Left renal cortex interstitium (tissue), 4 donors: ENCODE results near the gene H2AZ2. TPM values are rescaled to one million over a fixed set of nuclear protein-coding genes. Genes with fewer than 3 reads are reported as not detected.
A peak's percentile ranks its signal among the peaks of the same experiment; 100 is the strongest.

Source experiments
- DNase-seq, 4 donors: peaks; one replicate each; pipeline ENCODE4 v3.0.0-alpha.2; 2013; ENCODE audit warnings: low read depth in 4 of 4, low spot score in 2 of 4, missing footprints in 1 of 4
- polyA plus RNA-seq, 4 donors: library from polyadenylated mRNA; unstranded; fragments of 120-200 nt; gene quantifications; one replicate each; pipeline ENCODE4 v1.2.1, GENCODE V29; 2013; ENCODE audit not compliant: insufficient read length in 4 of 4

Gene H2AZ2
- polyA plus RNA-seq = 100 to 1,000 TPM; 226 to 259 (median 239) TPM

DNA sequence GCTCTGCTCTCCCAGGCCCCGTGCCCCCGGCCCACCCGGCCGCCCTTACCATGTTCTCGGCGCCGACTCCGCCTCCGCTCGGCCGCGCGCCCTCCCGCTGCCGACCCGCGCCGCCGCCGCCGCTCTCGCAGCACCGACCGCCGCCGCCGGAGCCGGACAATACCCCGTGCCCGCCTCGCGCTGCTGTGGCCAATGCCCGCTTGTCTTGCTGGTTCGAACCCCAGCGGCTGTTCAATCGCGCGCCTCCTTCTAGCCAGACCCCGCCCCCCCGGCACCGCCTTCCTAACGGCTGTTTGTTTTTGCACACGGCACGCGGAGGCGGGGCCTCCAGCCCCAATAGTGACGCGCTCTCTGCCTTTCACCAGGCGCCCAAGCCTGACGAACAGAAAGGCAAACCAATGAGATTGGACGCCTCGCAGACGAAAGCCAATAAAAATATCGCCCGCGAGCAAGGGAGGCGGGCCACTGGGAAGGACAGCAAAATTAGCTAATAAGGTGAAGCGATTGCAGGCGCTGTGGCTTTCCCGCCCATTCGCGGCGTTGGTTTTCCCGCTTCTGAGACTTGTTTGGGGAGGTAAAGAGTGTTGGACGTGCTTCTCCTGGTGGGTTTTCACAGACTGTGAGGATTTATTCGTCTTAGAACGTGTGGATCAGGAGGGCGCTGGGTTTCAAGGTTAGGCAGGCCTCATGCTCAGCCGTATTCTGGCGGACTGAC is at the start of gene H2AZ2:
Gene H2AZ2 (minus strand): TSS at position 168 of the 715 bp plus-strand sequence. CDS start 116 bp downstream, at position 52.
- DNase-seq = peak; percentile 97 to 100 (median 100)

GRCh38 chr7:44897309-44897708 is 49.4 kb upstream of the H2AZ2 start:
- DNase-seq = no peak

- DNase-seq = no peak
These were observed 47.1 kb upstream of the H2AZ2 start for GRCh38 chr7:44894888-44895580.

DNA sequence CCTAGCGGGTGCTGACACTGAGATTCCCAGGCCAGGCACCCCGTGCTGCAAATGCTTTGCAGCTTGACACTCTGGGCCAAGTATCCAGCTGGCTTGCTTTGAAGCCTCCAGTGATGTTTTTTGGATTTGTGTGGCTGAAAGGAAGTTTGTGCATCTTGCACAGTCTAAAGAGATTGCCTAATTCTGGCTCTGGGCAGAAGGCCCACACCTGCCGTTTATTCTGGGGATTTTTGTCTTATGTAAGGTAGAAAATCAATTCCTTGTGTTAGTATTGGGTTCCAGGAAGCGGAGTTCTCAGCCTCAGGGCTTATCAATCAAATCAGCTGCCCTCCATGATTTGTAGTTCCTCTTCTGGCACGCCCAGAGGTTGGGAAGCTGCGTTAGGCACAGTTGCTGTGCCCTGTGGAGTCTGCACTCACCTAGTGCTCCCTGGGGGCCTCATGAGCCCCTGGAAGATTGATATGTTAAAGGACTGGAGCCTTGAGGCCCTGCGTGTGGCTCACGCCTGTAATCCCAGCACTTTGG is 45.9 kb upstream of the H2AZ2 start:
- no peak for DNase-seq

DNA sequence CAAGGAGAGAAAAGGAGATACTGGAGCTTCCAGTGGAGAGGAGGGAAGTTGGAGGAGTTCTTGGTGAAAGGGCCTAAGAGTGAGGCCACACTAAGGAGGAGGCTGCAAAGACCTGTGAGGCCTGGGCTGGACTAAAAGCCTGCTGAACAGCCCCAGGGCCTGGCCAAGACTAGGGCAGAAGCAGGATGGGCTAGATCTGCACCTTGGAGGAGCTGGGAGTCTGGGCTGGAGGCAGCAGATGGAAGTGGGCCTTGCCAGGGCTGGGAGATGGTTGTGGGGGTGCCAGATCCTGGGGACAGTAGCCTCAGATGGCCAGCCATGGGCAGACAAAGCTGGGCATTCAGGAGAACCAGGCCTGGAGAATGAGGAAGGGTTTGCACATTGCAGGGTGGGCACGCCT is 43.9 kb upstream of the H2AZ2 start:
- no peak for DNase-seq

GRCh38 chr7:44891372-44891771 is 43.5 kb upstream of the H2AZ2 start:
- DNase-seq = no peak

- no peak for DNase-seq
These were observed 41.3 kb upstream of the H2AZ2 start for GRCh38 chr7:44889086-44889781.

GRCh38 chr7:44887293-44887692 is 39.4 kb upstream of the H2AZ2 start:
- DNase-seq = no peak

DNA sequence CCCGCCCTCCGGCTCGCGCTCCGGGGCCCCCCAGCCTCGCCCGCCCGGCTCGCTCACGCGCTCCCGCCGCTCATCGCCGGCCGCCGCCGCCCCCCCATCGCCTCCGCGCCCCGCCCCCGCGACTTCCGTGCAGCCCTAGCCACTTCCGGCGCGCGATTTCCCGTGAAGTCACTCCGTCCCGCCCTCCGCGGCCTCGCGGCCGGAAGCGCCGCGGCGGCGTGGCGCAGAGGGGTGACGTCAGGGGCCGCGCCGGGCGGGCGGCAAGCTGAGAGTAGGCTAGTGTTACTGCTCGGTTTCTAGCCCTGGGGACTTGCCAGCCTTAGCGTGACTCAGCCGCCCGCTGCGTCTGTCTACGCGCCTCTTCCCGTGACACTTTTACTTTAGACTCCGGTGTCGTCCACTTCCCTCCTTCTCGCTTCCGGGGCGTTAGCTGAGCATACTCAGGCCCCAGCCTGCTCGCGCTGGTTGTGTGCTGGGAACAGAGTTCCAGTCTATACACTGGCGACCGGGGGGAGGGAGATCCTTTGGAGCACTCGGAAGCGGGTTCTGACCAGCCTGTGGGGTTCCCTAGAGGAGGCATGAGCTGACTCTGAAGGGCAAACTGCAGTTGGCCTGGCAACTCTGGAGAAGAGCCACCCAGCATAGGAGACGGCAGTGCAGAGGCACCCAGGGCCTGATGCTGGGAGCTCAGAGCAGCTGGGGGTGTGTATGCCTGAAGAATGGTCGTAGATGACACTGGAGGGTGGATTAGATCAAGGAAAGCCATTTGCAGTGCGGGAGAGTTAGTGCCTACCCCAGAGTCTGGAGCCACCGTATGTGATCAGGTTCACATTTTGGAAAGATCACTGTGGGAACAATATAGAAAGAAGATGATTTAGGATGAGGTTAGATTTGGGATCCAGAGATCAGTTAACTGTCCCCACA is 37.8 kb upstream of the H2AZ2 start, which contains the start of gene PURB:
Gene PURB (minus strand): TSS at position 137 of the 924 bp plus-strand sequence. CDS start 182 bp downstream, outside the sequence.
- peak; percentile 75 to 89 (median 85) for DNase-seq

DNA sequence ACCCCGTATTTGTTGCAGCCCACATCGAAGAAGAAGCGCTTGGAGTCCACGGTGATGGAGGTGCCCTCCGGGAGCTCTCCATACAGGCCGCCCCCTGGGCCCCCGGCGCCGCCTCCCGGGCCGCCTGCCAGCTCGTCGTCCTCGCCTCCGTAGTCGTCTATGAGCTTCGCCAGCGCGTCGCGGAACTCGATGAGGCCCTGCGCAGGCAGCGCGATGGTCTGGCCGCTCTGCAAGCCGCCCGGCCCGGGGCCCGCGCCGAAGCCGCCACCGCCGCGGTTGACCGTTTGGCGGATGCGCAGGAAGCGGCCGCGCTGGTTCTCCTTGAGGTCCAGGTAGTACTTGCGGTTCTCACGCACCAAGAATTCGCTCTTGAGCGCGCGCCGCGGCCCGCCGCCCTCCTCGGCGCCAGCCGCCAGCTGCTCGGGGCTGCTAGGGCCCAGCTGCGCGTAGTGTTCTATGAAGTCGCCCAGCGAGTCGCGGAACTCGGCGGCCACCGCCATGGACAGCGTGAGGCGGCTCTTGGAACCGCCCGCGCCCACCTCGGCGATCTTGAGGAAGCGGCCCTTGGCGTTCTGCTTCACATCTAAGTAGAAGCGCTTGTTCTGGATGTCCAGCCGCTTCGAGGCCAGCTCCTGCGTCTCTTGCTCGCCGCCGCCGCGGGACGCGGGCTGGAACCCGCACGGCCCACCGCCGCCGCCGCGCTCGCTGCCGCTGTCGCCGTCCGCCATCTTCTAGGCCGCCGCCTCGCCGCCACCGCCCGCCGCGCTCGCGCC is 36.9 kb upstream of the H2AZ2 start:
- peak in 1 of 4 donors; percentile 46 for DNase-seq

DNA sequence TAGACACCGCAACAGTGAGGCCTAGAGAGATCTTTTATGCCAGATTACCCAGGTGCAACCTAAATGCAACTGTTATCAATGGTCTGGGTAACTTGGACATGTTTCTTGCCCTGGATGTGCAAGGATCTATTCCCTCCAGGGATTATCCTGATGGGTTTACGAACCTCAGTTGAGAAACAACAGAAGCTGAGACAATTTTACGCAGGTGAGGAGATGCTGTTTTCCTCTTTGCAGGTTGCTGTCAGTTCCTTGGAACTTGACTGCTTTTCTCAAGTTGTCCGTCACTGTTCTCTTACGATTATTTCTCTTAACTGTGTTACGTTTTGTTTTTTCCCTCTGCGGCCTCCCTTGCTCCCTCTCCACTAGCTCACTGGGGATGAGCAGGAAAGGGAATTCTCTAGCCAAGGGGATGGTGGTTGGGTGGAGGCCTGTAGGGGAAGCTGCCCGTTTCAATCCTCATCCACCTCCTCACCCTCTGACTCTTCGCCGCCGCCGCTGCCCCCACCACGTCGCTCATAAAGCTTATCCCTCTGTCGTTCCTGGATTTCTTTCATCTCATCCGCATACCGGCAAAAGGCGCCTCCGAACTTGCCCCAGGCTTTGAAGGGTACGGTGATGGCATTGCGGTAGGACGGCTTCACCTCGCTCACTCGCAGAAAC is 36.2 kb upstream of the H2AZ2 start:
- no peak for DNase-seq

DNA sequence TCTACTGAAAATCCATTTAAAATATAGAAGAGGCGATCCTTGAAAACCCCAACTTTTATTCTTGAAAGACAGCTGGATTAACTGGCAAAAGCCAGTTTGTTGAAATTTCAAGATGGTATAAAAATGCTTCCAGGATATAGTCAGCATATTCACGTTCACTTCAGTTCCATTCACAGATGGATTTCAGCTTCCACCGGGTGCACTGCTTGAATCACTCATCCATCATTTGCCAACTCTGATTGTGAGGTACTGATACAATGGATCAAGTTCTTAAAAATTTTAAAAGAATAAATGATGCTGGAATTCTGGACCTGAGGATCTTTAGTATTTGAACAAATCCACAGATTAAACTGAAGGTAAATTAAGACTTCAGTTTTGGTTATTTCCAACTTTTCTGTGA is 35.0 kb upstream of the H2AZ2 start:
- DNase-seq = no peak

GRCh38 chr7:44881610-44882009 is 33.7 kb upstream of the H2AZ2 start:
- DNase-seq = no peak

DNA sequence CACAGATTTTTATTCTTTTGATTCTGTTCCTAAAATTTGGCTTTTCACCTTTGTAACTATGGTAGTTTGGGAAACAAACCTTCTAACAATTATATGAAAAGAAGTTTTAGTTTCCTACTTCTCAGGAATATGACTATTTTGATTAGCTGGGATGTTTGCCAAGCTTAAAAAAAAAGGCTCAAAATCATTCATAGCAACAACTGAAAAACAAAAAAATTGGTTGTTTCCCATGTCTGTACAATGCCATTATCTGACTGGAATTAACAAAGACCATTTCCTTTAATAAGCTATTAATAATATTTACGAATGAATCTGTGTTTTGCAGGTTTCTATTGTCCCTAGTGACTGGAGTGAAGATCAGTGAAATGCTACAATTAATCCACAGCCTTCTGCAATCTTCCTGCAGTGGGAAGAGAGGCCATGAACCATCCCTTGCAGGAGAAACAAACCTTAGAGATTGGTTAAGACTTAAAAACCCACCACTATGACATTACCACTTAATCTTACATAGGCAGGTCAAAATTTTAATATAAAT is 33.2 kb upstream of the H2AZ2 start:
- no peak for DNase-seq

GRCh38 chr7:44880317-44881018 is 32.6 kb upstream of the H2AZ2 start:
- no peak for DNase-seq

- DNase-seq = no peak
These were observed 28.5 kb upstream of the H2AZ2 start for GRCh38 chr7:44876393-44876792.

- no peak for DNase-seq
These were observed 27.4 kb upstream of the H2AZ2 start for GRCh38 chr7:44875241-44875640.

DNA sequence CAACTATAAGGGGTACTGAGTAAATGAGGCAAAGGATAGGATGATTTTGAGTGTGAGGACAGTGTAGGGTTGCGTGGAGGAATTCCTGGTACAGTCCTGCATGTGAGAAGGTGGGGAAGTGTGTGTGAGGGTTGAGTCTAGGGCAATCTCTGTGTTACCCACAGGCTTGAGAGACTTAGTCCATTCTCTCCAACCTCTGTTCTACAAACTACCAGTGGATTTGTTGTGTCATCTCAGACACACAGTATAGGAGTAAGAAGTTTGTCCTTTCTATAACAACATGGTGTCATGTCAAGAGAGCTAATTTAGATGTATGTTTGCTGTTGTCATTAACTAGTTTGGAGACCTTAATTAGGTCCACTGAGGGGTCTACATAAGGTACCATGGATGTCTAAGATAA is 24.9 kb upstream of the H2AZ2 start:
- no peak for DNase-seq
